ENCODE data around the gene CEP97.
A peak's percentile ranks its signal among the peaks of the same experiment; 100 is the strongest.

CEP97 gene

GRCh38 chr3:101685050-101685400 is 39.4 kb upstream of the CEP97 start:
- ATAC-seq = no peak
- TF ChIP-seq PATZ1 (CRISPR knock-in tag; IDR thresholded peaks at IDR 0.05; ENCODE audit: borderline replicate concordance) (no peak), GLIS3 (CRISPR knock-in tag; IDR thresholded peaks at IDR 0.05) (no peak), OSR1 (CRISPR knock-in tag; IDR thresholded peaks at IDR 0.05) (no peak), BACH2 (CRISPR knock-in tag; IDR thresholded peaks at IDR 0.05; ENCODE audit: borderline replicate concordance) (no peak), ZFP3 (CRISPR knock-in tag; IDR thresholded peaks at IDR 0.05) (no peak), ZNF8 (CRISPR knock-in tag; IDR thresholded peaks at IDR 0.05) (no peak), ARNTL (CRISPR knock-in tag; IDR thresholded peaks at IDR 0.05; ENCODE audit: borderline replicate concordance, low read depth) (no peak), ZC3H10 (CRISPR knock-in tag; IDR thresholded peaks at IDR 0.05) (no peak), TOX (CRISPR knock-in tag; IDR thresholded peaks at IDR 0.05; ENCODE audit: borderline replicate concordance) (no peak), ZFP30 (CRISPR knock-in tag; IDR thresholded peaks at IDR 0.05) (no peak), ESRRG (CRISPR knock-in tag; IDR thresholded peaks at IDR 0.05) (no peak), CSDC2 (CRISPR knock-in tag; IDR thresholded peaks at IDR 0.05) (no peak), ISL1 (CRISPR knock-in tag; IDR thresholded peaks at IDR 0.05) (no peak), SNAI2 (CRISPR knock-in tag; IDR thresholded peaks at IDR 0.05) (no peak), RARB (CRISPR knock-in tag; IDR thresholded peaks at IDR 0.05) (no peak), PPARA (CRISPR knock-in tag; IDR thresholded peaks at IDR 0.05; ENCODE audit: borderline replicate concordance) (no peak)
- TF ChIP-seq, protein P1, sequence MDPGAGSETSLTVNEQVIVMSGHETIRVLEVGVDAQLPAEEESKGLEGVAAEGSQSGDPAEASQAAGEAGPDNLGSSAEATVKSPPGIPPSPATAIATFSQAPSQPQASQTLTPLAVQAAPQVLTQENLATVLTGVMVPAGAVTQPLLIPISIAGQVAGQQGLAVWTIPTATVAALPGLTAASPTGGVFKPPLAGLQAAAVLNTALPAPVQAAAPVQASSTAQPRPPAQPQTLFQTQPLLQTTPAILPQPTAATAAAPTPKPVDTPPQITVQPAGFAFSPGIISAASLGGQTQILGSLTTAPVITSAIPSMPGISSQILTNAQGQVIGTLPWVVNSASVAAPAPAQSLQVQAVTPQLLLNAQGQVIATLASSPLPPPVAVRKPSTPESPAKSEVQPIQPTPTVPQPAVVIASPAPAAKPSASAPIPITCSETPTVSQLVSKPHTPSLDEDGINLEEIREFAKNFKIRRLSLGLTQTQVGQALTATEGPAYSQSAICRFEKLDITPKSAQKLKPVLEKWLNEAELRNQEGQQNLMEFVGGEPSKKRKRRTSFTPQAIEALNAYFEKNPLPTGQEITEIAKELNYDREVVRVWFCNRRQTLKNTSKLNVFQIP (CRISPR knock-in tag; IDR thresholded peaks at IDR 0.05; ENCODE audit: borderline replicate concordance, low read depth) = no peak
- TF ChIP-seq, protein P2, sequence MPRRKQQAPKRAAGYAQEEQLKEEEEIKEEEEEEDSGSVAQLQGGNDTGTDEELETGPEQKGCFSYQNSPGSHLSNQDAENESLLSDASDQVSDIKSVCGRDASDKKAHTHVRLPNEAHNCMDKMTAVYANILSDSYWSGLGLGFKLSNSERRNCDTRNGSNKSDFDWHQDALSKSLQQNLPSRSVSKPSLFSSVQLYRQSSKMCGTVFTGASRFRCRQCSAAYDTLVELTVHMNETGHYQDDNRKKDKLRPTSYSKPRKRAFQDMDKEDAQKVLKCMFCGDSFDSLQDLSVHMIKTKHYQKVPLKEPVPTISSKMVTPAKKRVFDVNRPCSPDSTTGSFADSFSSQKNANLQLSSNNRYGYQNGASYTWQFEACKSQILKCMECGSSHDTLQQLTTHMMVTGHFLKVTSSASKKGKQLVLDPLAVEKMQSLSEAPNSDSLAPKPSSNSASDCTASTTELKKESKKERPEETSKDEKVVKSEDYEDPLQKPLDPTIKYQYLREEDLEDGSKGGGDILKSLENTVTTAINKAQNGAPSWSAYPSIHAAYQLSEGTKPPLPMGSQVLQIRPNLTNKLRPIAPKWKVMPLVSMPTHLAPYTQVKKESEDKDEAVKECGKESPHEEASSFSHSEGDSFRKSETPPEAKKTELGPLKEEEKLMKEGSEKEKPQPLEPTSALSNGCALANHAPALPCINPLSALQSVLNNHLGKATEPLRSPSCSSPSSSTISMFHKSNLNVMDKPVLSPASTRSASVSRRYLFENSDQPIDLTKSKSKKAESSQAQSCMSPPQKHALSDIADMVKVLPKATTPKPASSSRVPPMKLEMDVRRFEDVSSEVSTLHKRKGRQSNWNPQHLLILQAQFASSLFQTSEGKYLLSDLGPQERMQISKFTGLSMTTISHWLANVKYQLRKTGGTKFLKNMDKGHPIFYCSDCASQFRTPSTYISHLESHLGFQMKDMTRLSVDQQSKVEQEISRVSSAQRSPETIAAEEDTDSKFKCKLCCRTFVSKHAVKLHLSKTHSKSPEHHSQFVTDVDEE (CRISPR knock-in tag; IDR thresholded peaks at IDR 0.05) = no peak
- TF ChIP-seq, protein P3, sequence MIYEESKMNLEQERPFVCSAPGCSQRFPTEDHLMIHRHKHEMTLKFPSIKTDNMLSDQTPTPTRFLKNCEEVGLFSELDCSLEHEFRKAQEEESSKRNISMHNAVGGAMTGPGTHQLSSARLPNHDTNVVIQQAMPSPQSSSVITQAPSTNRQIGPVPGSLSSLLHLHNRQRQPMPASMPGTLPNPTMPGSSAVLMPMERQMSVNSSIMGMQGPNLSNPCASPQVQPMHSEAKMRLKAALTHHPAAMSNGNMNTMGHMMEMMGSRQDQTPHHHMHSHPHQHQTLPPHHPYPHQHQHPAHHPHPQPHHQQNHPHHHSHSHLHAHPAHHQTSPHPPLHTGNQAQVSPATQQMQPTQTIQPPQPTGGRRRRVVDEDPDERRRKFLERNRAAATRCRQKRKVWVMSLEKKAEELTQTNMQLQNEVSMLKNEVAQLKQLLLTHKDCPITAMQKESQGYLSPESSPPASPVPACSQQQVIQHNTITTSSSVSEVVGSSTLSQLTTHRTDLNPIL (CRISPR knock-in tag; IDR thresholded peaks at IDR 0.05; ENCODE audit: low read depth) = no peak
- TF ChIP-seq, protein P4, sequence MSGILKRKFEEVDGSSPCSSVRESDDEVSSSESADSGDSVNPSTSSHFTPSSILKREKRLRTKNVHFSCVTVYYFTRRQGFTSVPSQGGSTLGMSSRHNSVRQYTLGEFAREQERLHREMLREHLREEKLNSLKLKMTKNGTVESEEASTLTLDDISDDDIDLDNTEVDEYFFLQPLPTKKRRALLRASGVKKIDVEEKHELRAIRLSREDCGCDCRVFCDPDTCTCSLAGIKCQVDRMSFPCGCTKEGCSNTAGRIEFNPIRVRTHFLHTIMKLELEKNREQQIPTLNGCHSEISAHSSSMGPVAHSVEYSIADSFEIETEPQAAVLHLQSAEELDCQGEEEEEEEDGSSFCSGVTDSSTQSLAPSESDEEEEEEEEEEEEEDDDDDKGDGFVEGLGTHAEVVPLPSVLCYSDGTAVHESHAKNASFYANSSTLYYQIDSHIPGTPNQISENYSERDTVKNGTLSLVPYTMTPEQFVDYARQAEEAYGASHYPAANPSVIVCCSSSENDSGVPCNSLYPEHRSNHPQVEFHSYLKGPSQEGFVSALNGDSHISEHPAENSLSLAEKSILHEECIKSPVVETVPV (CRISPR knock-in tag; IDR thresholded peaks at IDR 0.05) = no peak

GRCh38 chr3:101685870-101686307 is 38.5 kb upstream of the CEP97 start:
- peak; percentile 7 for ATAC-seq
- no peak for TF ChIP-seq ZFP3 (CRISPR knock-in tag; IDR thresholded peaks at IDR 0.05)
- TF ChIP-seq ISL1 (CRISPR knock-in tag; IDR thresholded peaks at IDR 0.05) = no peak
- TF ChIP-seq ESRRG (CRISPR knock-in tag; IDR thresholded peaks at IDR 0.05) = no peak
- no peak for TF ChIP-seq ZNF8 (CRISPR knock-in tag; IDR thresholded peaks at IDR 0.05)
- no peak for TF ChIP-seq GLIS3 (CRISPR knock-in tag; IDR thresholded peaks at IDR 0.05)
- TF ChIP-seq TCF4 (CRISPR knock-in tag; IDR thresholded peaks at IDR 0.05; ENCODE audit: borderline replicate concordance) = no peak
- no peak for TF ChIP-seq TOX (CRISPR knock-in tag; IDR thresholded peaks at IDR 0.05; ENCODE audit: borderline replicate concordance)
